ENCODE results near the gene SKI.

- TF ChIP-seq, protein P1, sequence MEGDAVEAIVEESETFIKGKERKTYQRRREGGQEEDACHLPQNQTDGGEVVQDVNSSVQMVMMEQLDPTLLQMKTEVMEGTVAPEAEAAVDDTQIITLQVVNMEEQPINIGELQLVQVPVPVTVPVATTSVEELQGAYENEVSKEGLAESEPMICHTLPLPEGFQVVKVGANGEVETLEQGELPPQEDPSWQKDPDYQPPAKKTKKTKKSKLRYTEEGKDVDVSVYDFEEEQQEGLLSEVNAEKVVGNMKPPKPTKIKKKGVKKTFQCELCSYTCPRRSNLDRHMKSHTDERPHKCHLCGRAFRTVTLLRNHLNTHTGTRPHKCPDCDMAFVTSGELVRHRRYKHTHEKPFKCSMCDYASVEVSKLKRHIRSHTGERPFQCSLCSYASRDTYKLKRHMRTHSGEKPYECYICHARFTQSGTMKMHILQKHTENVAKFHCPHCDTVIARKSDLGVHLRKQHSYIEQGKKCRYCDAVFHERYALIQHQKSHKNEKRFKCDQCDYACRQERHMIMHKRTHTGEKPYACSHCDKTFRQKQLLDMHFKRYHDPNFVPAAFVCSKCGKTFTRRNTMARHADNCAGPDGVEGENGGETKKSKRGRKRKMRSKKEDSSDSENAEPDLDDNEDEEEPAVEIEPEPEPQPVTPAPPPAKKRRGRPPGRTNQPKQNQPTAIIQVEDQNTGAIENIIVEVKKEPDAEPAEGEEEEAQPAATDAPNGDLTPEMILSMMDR (IDR thresholded peaks at IDR 0.05) = no peak
- no peak for TF ChIP-seq EZH2 (IDR thresholded peaks at IDR 0.05; ENCODE audit: borderline replicate concordance, insufficient read depth, low read depth, low read length, poor library complexity, severe bottlenecking)
These were observed 20.9 kb downstream of the SKI start for GRCh38 chr1:2248854-2249558.

All from B cell (primary cell).